Measurements from ENCODE around the gene SLC15A1. TPM values are rescaled to one million over a fixed set of nuclear protein-coding genes. Genes with fewer than 3 reads are reported as not detected.
"Not testable (repeated sequence)": the region's sequence is repeated elsewhere in the genome, so short reads cannot be mapped to it uniquely, and the experiment has no call there.

The SLC15A1 gene
- total and polyA plus RNA-seq, 10 donors = 0.03 TPM; not detected in 8

DNA sequence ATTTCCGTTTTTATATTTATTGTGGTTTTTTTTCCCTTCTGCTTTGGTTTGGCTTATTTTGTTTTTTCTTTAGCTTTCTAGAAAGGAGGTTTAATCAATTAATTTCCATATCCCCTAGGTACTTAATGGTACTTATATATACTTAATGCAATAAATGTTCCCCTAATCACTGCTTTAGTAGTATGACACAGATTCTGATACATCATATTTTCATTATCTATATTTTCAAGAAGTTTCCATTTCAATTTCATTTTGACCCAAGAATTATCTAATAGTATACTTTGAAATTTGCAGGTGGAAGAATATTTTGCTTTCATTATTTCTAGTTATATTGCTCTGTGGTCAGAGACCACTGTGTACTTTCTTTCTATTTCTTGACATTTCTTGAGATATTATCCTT lies 109.0 kb downstream of the SLC15A1 start:
- Histone ChIP-seq H3K27ac (no peak overlapping the region), H3K36me3 (no peaks in the 10 kb centered on the region), H3K9me3 (no peaks in the 10 kb centered on the region), H3K27me3 (replicated peaks in 1 of 7) (peaks cover 0 to 4% (median 0%) of the 10 kb centered on the region in 7 donors), H3K4me1 (no peaks in the 10 kb centered on the region), H3K4me3 (no peak overlapping the region)
- DNase-seq = no peak
- TF ChIP-seq POLR2AphosphoS5 (IDR thresholded peaks at IDR 0.05) (no peak), POLR2A (IDR thresholded peaks at IDR 0.05) (no peak)
- TF ChIP-seq, protein P1, sequence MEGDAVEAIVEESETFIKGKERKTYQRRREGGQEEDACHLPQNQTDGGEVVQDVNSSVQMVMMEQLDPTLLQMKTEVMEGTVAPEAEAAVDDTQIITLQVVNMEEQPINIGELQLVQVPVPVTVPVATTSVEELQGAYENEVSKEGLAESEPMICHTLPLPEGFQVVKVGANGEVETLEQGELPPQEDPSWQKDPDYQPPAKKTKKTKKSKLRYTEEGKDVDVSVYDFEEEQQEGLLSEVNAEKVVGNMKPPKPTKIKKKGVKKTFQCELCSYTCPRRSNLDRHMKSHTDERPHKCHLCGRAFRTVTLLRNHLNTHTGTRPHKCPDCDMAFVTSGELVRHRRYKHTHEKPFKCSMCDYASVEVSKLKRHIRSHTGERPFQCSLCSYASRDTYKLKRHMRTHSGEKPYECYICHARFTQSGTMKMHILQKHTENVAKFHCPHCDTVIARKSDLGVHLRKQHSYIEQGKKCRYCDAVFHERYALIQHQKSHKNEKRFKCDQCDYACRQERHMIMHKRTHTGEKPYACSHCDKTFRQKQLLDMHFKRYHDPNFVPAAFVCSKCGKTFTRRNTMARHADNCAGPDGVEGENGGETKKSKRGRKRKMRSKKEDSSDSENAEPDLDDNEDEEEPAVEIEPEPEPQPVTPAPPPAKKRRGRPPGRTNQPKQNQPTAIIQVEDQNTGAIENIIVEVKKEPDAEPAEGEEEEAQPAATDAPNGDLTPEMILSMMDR (IDR thresholded peaks at IDR 0.05 in 8 of 11, conservative IDR thresholded peaks at IDR 0.05 in 3 of 11) = no peak
- 79 to 97% (median 86%) methylated on average over 1 of the region's 1 CpG for WGBS, 5 donors
- intact Hi-C loops (cut with DNase I; ENCODE audit: low total_unique reads) = no loop called here

DNA sequence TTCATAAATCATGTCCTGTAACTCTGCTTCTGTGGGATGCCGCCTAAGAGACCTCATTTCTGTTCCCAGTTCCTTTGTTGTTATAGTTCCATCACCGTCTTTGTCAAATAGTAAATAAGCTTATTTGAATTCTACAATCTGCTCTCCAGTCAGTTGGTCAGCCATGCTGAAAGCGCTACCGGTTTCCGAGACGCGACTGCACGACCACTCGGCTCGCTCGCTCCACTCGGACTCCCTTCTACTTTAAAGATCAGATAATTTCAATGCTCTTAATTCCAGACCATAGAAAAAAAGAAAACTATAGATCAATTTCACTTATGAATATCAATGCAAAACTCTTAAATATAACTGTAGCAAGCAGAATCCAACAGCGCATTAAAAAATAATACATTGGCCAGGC lies 111.4 kb downstream of the SLC15A1 start:
- Histone ChIP-seq H3K4me1 (no peaks in the 10 kb centered on the region), H3K9me3 (no peaks in the 10 kb centered on the region), H3K36me3 (no peaks in the 10 kb centered on the region), H3K27ac (no peak overlapping the region), H3K4me3 (no peak overlapping the region), H3K27me3 (replicated peaks in 1 of 7) (peaks cover 0 to 4% (median 0%) of the 10 kb centered on the region in 7 donors)
- DNase-seq = no peak
- intact Hi-C loops (cut with DNase I; ENCODE audit: low total_unique reads) = no loop called here
- TF ChIP-seq POLR2A (IDR thresholded peaks at IDR 0.05) (no peak), POLR2AphosphoS5 (IDR thresholded peaks at IDR 0.05) (no peak)
- TF ChIP-seq, protein P1 (IDR thresholded peaks at IDR 0.05 in 8 of 11, conservative IDR thresholded peaks at IDR 0.05 in 3 of 11) = no peak
- 91 to 95% (median 94%) methylated on average over 13 of the region's 13 CpGs for WGBS, 5 donors

DNA sequence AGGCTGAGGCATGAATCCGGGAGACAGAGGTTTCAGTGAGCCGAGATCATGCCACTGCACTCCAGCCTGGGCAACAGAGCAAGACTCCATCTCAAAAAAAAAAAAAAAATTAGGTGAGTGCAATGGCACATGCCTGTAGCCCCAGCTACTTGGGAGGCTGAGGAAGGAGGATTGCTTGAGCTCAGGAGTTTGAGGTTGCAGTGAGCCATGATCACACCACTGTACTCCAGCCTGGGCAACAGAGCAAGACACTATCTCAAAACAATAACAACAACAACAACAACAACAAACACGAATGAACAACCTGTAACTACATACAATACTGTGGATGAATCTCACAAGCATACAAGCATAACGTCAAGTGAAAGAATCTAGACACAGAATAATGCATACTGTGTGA lies 112.7 kb downstream of the SLC15A1 start:
- DNase-seq; H3K36me3 ChIP-seq; H3K27me3 ChIP-seq (replicated peaks in 1 of 7); H3K4me3 ChIP-seq; H3K4me1 ChIP-seq; H3K9me3 ChIP-seq; H3K27ac ChIP-seq; intact Hi-C loops (cut with DNase I; ENCODE audit: low total_unique reads): not testable (repeated sequence)
- 83 to 98% (median 91%) methylated on average over 4 of the region's 4 CpGs for WGBS, 5 donors

DNA sequence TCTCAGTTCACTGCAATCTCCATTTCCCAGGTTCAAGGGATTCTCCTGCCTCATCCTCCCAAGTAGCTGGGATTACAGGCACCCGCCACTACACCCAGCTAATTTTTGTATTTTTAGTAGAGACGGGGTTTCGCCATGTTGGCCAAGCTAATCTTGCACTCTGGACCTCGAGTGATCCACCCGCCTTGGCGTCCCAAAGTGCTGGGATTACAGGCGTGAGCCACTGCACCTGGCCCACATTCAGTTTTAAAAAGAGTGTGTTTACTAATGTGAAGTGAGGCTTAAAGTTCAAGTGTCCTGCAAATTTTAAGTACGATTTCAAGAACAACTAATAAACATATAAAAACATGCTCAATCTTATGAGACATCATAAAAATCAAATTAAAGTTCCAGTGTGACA lies 114.1 kb downstream of the SLC15A1 start:
- H3K27ac ChIP-seq; H3K4me3 ChIP-seq; H3K9me3 ChIP-seq; H3K36me3 ChIP-seq; intact Hi-C loops (cut with DNase I; ENCODE audit: low total_unique reads); H3K27me3 ChIP-seq (replicated peaks in 1 of 7); DNase-seq; H3K4me1 ChIP-seq: not testable (repeated sequence)
- 90 to 93% (median 92%) methylated on average over 8 of the region's 8 CpGs for WGBS, 5 donors

Small RNAs within 50 kb of the gene (small RNA-seq; reads per million reads assigned to genes)
- 0 reads per million in 4 donors for gene RN7SL60P

Other genes starting within 250 kb of the SLC15A1 start
- 100 to 1,000 TPM in 3 of 7 donors, 10 to 100 TPM in 4; 87.5 to 132 (median 99.7) TPM for gene STK24, start 175.6 kb downstream of the SLC15A1 start, total RNA-seq
- gene STK24, start 175.6 kb downstream of the SLC15A1 start, polyA plus RNA-seq = 10 to 100 TPM; 36.5 to 49.3 (median 47.4) TPM
- 10 to 100 TPM; 46.5 to 53.3 (median 48.3) TPM for gene DOCK9, start 225.4 kb upstream of the SLC15A1 start, total RNA-seq
- 10 to 100 TPM in 1 of 3 donors, 1 to 10 TPM in 2; 6.9 to 14.9 (median 9.9) TPM for gene DOCK9, start 225.4 kb upstream of the SLC15A1 start, polyA plus RNA-seq